HK-2 (cell line): ENCODE data around the gene EIF2B5.
"Not testable (repeated sequence)": the region's sequence is repeated elsewhere in the genome, so short reads cannot be mapped to it uniquely, and the experiment has no call there.

Experiments used
- DNase-seq: peaks from one replicate; pipeline ENCODE4 v3.0.0-alpha.2; 2018; ENCODE audit not compliant: unreplicated experiment

Gene EIF2B5

GRCh38 chr3:184145751-184146270, 10.7 kb downstream of the EIF2B5 start:
- DNase-seq, result no peak

- DNase-seq, result no peak
Observed at GRCh38 chr3:184148076-184148475, 12.9 kb downstream of the EIF2B5 start.

- no peak for DNase-seq
Observed at GRCh38 chr3:184149123-184149522, 14.0 kb downstream of the EIF2B5 start.

- not testable (repeated sequence) for DNase-seq
Observed at GRCh38 chr3:184149770-184150169, 14.6 kb downstream of the EIF2B5 start.

GRCh38 chr3:184154885-184155643, 19.9 kb downstream of the EIF2B5 start, which contains the start of gene DVL3:
TSS of gene DVL3 (plus strand) at chr3:184155377. CDS start at chr3:184155636, 259 bp downstream.
- DNase-seq, result peak; percentile 63

- DNase-seq, result peak; percentile 59
Observed at GRCh38 chr3:184155644-184156521, 20.7 kb downstream of the EIF2B5 start.

GRCh38 chr3:184156522-184156955, 21.4 kb downstream of the EIF2B5 start:
- peak; percentile 29 for DNase-seq

- no peak for DNase-seq
Observed at GRCh38 chr3:184157206-184157605, 22.0 kb downstream of the EIF2B5 start.

- no peak for DNase-seq
Observed at GRCh38 chr3:184158404-184158803, 23.2 kb downstream of the EIF2B5 start.

GRCh38 chr3:184160456-184160855, 25.3 kb downstream of the EIF2B5 start:
- DNase-seq, result no peak

- not testable (repeated sequence) for DNase-seq
Observed at GRCh38 chr3:184162571-184163070, 27.5 kb downstream of the EIF2B5 start.

- no peak for DNase-seq
Observed at GRCh38 chr3:184164648-184165330, 29.6 kb downstream of the EIF2B5 start.

GRCh38 chr3:184165543-184165942, 30.4 kb downstream of the EIF2B5 start:
- DNase-seq, result no peak

GRCh38 chr3:184166671-184167070, 31.5 kb downstream of the EIF2B5 start:
- no peak for DNase-seq

GRCh38 chr3:184167786-184168185, 32.6 kb downstream of the EIF2B5 start:
- DNase-seq, result no peak

- peak; percentile 57 for DNase-seq
Observed at GRCh38 chr3:184168363-184169120, 33.4 kb downstream of the EIF2B5 start.

- no peak for DNase-seq
Observed at GRCh38 chr3:184169896-184170875, 35.0 kb downstream of the EIF2B5 start.

- peak; percentile 82 for DNase-seq
Observed at GRCh38 chr3:184171562-184171961, 36.4 kb downstream of the EIF2B5 start.

- no peak for DNase-seq
Observed at GRCh38 chr3:184172681-184173373, 37.7 kb downstream of the EIF2B5 start.
